GM12878 (cell line): ENCODE measurements around the gene BOD1L1. TPM values are rescaled to one million over a fixed set of nuclear protein-coding genes. Genes with fewer than 3 reads are reported as not detected.

Source experiments
- BCL11A ChIP-seq: IDR thresholded peaks from 2 replicates; pipeline ENCODE4 v1.6.1; 2011; ENCODE audit warnings: low read depth, low read length
- CBX3 ChIP-seq: fragments of 200-600 bp; sonication (generic); IDR thresholded peaks from 2 replicates; pipeline ENCODE4 v1.6.1; 2016; ENCODE audit warnings: low read depth, borderline replicate concordance
- GABPA ChIP-seq: IDR thresholded peaks from 2 replicates; pipeline ENCODE4 v1.6.1; 2014; ENCODE audit warnings: antibody characterized with exemption, low read depth, mild to moderate bottlenecking, inconsistent platforms
- PBX3 ChIP-seq: IDR thresholded peaks from 2 replicates; pipeline ENCODE4 v1.6.1; 2011; ENCODE audit warnings: mild to moderate bottlenecking, low read depth, low read length, moderate library complexity; ENCODE audit not compliant: insufficient replicate concordance
- RUNX3 ChIP-seq: IDR thresholded peaks from 2 replicates; pipeline ENCODE4 v1.6.1; 2012; ENCODE audit warnings: low read length, inconsistent platforms
- SREBF2 ChIP-seq: IDR thresholded peaks from 2 replicates; pipeline ENCODE4 v1.6.1; 2012; ENCODE audit warnings: mild to moderate bottlenecking, low read length
- TARDBP ChIP-seq: IDR thresholded peaks from 2 replicates; pipeline ENCODE4 v1.6.1; 2016; ENCODE audit warnings: borderline replicate concordance
- TCF7 ChIP-seq: IDR thresholded peaks from 2 replicates; pipeline ENCODE4 v1.6.1; 2014; ENCODE audit warnings: antibody characterized with exemption, borderline replicate concordance
- USF1 ChIP-seq: IDR thresholded peaks from 2 replicates; pipeline ENCODE4 v1.6.1; 2011; ENCODE audit warnings: borderline replicate concordance, low read depth, mild to moderate bottlenecking, moderate library complexity, mixed read lengths, low read length; ENCODE audit not compliant: insufficient read depth; ENCODE audit errors: extremely low read length
- ZNF592 ChIP-seq: fragments of 450-650 bp; IDR thresholded peaks from 2 replicates; pipeline ENCODE4 v1.6.1; 2017; ENCODE audit warnings: mild to moderate bottlenecking, moderate library complexity
- polyA plus RNA-seq, 11 experiments: library from polyadenylated mRNA; depleted of rRNA in 4 of 11; unstranded in 6 of 11; stranded (reverse) in 5 of 11; fragments of >200 nt; fragmentation: Nextera tagmentation in 4 of 11; fragmentation: Illumina TruSeq in 1 of 11; extraction: Ambion mirVana in 4 of 11; extraction: Trizol in 1 of 11; gene quantifications; 1 replicate in 1 of 11; 2 replicates in 10 of 11; pipeline versions ENCODE4 v1.2.1 to v1.2.3, GENCODE V29; 2011 to 2016; ENCODE audit warnings: inconsistent platforms in 2 of 11, missing spikeins in 2 of 11, low read depth in 1 of 11
- total RNA-seq, 4 experiments: library from RNA; depleted of rRNA in 3 of 4; stranded (reverse); fragments of >200 nt in 3 of 4; fragmentation: Illumina TruSeq in 1 of 4; extraction: Trizol in 1 of 4; gene quantifications; 2 replicates each; pipeline versions ENCODE4 v1.2.1 to v1.2.3, GENCODE V29; 2013 to 2021

The BOD1L1 gene
- total and polyA plus RNA-seq, 10 of the 15 experiments (the other 5 are each of a cell fraction or from before 2014, with no cell fraction given): 6.8 to 41.6 (median 24.3) TPM

- no peak for TF ChIP-seq ZNF592
- no peak for TF ChIP-seq SREBF2
- TF ChIP-seq PBX3: no peak
- TF ChIP-seq CBX3: no peak
- no peak for TF ChIP-seq BCL11A
- TF ChIP-seq TARDBP: no peak
- TF ChIP-seq GABPA: no peak
- no peak for TF ChIP-seq TCF7
- no peak for TF ChIP-seq RUNX3
- TF ChIP-seq USF1: no peak
Observed at GRCh38 chr4:13670456-13671160, 43.1 kb upstream of the BOD1L1 start (continued).
